Neural progenitor cell (in vitro differentiated cells): ENCODE measurements around the gene BCAP31. TPM values are rescaled to one million over a fixed set of nuclear protein-coding genes. Genes with fewer than 3 reads are reported as not detected.
"Not testable (repeated sequence)": the region's sequence is repeated elsewhere in the genome, so short reads cannot be mapped to it uniquely, and the experiment has no call there.

ENCODE experiments used
- DNase-seq: peaks from one replicate; pipeline ENCODE4 v3.0.0-alpha.2; 2016; ENCODE audit warnings: low spot score
- H2AFZ ChIP-seq: fragments of 200-600 bp; sonication (generic); replicated peaks from 2 replicates; pipeline ENCODE4 v1.6.1; 2016; ENCODE audit warnings: antibody characterized with exemption
- H3F3A ChIP-seq: fragments of 200-600 bp; sonication (generic); 2 replicates; pipeline ENCODE4 v1.6.1; 2016; ENCODE audit warnings: antibody characterized with exemption, low read depth
- H3K27ac ChIP-seq: fragments of 200-600 bp; sonication (generic); 2 replicates; pipeline ENCODE4 v1.5.1; 2016; ENCODE audit warnings: mild to moderate bottlenecking
- H3K27me3 ChIP-seq: fragments of 200-600 bp; sonication (generic); 2 replicates; pipeline ENCODE4 v1.6.1; 2016; ENCODE audit warnings: mild to moderate bottlenecking, moderate library complexity
- H3K36me3 ChIP-seq: fragments of 200-600 bp; sonication (generic); 2 replicates; pipeline ENCODE4 v1.5.1; 2016
- H3K4me1 ChIP-seq: fragments of 200-600 bp; sonication (generic); 2 replicates; pipeline ENCODE4 v1.6.1; 2016; ENCODE audit warnings: mixed run types
- H3K4me2 ChIP-seq: fragments of 200-600 bp; sonication (generic); 2 replicates; pipeline ENCODE4 v1.6.1; 2016
- H3K4me3 ChIP-seq: fragments of 200-600 bp; sonication (generic); 2 replicates; pipeline ENCODE4 v1.5.1; 2016
- H3K79me2 ChIP-seq: fragments of 200-600 bp; sonication (generic); 2 replicates; pipeline ENCODE4 v1.6.1; 2016; ENCODE audit warnings: low read depth
- H3K9ac ChIP-seq: fragments of 200-600 bp; sonication (generic); 2 replicates; pipeline ENCODE4 v1.6.1; 2016
- H3K9me3 ChIP-seq: fragments of 200-600 bp; sonication (generic); 2 replicates; pipeline ENCODE4 v1.5.1; 2016; ENCODE audit warnings: low read depth
- H4K20me1 ChIP-seq: fragments of 200-600 bp; sonication (generic); 2 replicates; pipeline ENCODE4 v1.6.1; 2016; ENCODE audit warnings: low read depth
- H3K27ac Mint-ChIP-seq: 3 replicates; pipeline ENCODE4 v1.8.0; 2021; ENCODE audit warnings: mixed read lengths
- H3K27me3 Mint-ChIP-seq: 2 replicates; pipeline ENCODE4 v1.8.0; 2022; ENCODE audit warnings: low read depth, mild to moderate bottlenecking, inconsistent platforms, moderate library complexity, mixed read lengths; ENCODE audit not compliant: insufficient read depth
- H3K36me3 Mint-ChIP-seq: 3 replicates; pipeline ENCODE4 v1.8.0; 2021; ENCODE audit warnings: mixed read lengths
- H3K4me1 Mint-ChIP-seq: 3 replicates; pipeline ENCODE4 v1.8.0; 2021; ENCODE audit warnings: mixed read lengths
- H3K4me3 Mint-ChIP-seq: 3 replicates; pipeline ENCODE4 v1.8.0; 2021; ENCODE audit warnings: mild to moderate bottlenecking, moderate library complexity, mixed read lengths
- H3K9me3 Mint-ChIP-seq: 3 replicates; pipeline ENCODE4 v1.8.0; 2020; ENCODE audit warnings: mixed read lengths
- CTCF ChIP-seq: fragments of 200-600 bp; sonication (generic); IDR thresholded peaks from 2 replicates; pipeline ENCODE4 v1.5.1; 2017; ENCODE audit warnings: antibody characterized with exemption, mild to moderate bottlenecking
- EZH2 ChIP-seq: fragments of 200-600 bp; sonication (generic); IDR thresholded peaks from 2 replicates; pipeline ENCODE4 v1.6.1; 2017; ENCODE audit warnings: antibody characterized with exemption, mild to moderate bottlenecking, moderate library complexity
- EZH2phosphoT487 ChIP-seq: fragments of 200-600 bp; sonication (generic); IDR thresholded peaks from 2 replicates; pipeline ENCODE4 v1.6.1; 2017; ENCODE audit warnings: antibody characterized with exemption
- total RNA-seq: library from RNA; depleted of rRNA; stranded (reverse); fragments of >200 nt; gene quantifications from 2 replicates; pipeline ENCODE4 v1.2.3, GENCODE V29; 2015; ENCODE audit warnings: low replicate concordance

Gene BCAP31
- total RNA-seq, 1 donor from 2014 or later = 52.5 TPM

GRCh38 chrX:153699210-153699783 lies 24.9 kb downstream of the BCAP31 start:
- not testable (repeated sequence) for H3K4me2 ChIP-seq, H3K27ac Mint-ChIP-seq, H3K36me3 ChIP-seq, H3K4me3 ChIP-seq, H2AFZ ChIP-seq, H3K4me3 Mint-ChIP-seq, H3K9ac ChIP-seq, H3K27ac ChIP-seq, H3K27me3 Mint-ChIP-seq, H3K4me1 Mint-ChIP-seq, H3F3A ChIP-seq, H3K9me3 ChIP-seq, DNase-seq, H3K36me3 Mint-ChIP-seq, H3K4me1 ChIP-seq, H3K79me2 ChIP-seq, H3K27me3 ChIP-seq
- peaks cover 30% of the 10 kb centered on the region for H4K20me1 ChIP-seq
- H3K9me3 Mint-ChIP-seq = peaks cover 22% of the 10 kb centered on the region

GRCh38 chrX:153697924-153698865 lies 26.0 kb downstream of the BCAP31 start:
- no peak overlapping the region for H3K9ac ChIP-seq
- H3K27ac ChIP-seq = peak overlapping the region; percentile 53
- DNase-seq = no peak
- no peaks in the 10 kb centered on the region for H3K36me3 ChIP-seq
- TF ChIP-seq CTCF = no peak
- TF ChIP-seq EZH2 = no peak
- TF ChIP-seq EZH2phosphoT487 = no peak
- no peaks in the 10 kb centered on the region for H3K9me3 ChIP-seq
- no peak overlapping the region for H3K4me3 Mint-ChIP-seq
- no peak overlapping the region for H3K4me2 ChIP-seq
- H3K4me1 Mint-ChIP-seq = peaks cover 2% of the 10 kb centered on the region
- peak overlapping the region; percentile 25 for H3K27ac Mint-ChIP-seq
- no peaks in the 10 kb centered on the region for H3K27me3 ChIP-seq
- H2AFZ ChIP-seq = no peak overlapping the region
- H3K36me3 Mint-ChIP-seq = no peaks in the 10 kb centered on the region
- peaks cover 9% of the 10 kb centered on the region for H3F3A ChIP-seq
- peaks cover 41% of the 10 kb centered on the region for H4K20me1 ChIP-seq
- H3K79me2 ChIP-seq = no peaks in the 10 kb centered on the region
- no peaks in the 10 kb centered on the region for H3K4me1 ChIP-seq
- H3K27me3 Mint-ChIP-seq = peaks cover 2% of the 10 kb centered on the region
- H3K4me3 ChIP-seq = no peak overlapping the region
- peaks cover 25% of the 10 kb centered on the region for H3K9me3 Mint-ChIP-seq

GRCh38 chrX:153696986-153697722 lies 27.0 kb downstream of the BCAP31 start:
- not testable (repeated sequence) for H3K9me3 ChIP-seq, H3K36me3 ChIP-seq, H3K4me1 ChIP-seq, H3K27me3 Mint-ChIP-seq, H3K4me3 ChIP-seq, H3K9ac ChIP-seq, H3K4me2 ChIP-seq, H3K27me3 ChIP-seq, H3F3A ChIP-seq, H3K4me1 Mint-ChIP-seq, H2AFZ ChIP-seq, H3K79me2 ChIP-seq, DNase-seq, H3K36me3 Mint-ChIP-seq
- H3K27ac ChIP-seq = peak overlapping the region; percentile 46
- Mint-ChIP-seq H3K27ac (peak overlapping the region; percentile 4), H3K9me3 (peaks cover 27% of the 10 kb centered on the region), H3K4me3 (peak overlapping the region; percentile 51)
- peaks cover 51% of the 10 kb centered on the region for H4K20me1 ChIP-seq

- not testable (repeated sequence) for H3K4me3 Mint-ChIP-seq, H3K4me2 ChIP-seq, H3K4me1 Mint-ChIP-seq, H3F3A ChIP-seq, H3K27me3 ChIP-seq, H3K9ac ChIP-seq, H3K36me3 Mint-ChIP-seq, H3K27ac ChIP-seq, H3K27ac Mint-ChIP-seq, H3K4me3 ChIP-seq, DNase-seq, H2AFZ ChIP-seq, H3K9me3 ChIP-seq, H3K27me3 Mint-ChIP-seq, H3K36me3 ChIP-seq, H3K4me1 ChIP-seq
- Histone ChIP-seq H3K79me2 (peaks cover 15% of the 10 kb centered on the region), H4K20me1 (peaks cover 57% of the 10 kb centered on the region)
- peaks cover 25% of the 10 kb centered on the region for H3K9me3 Mint-ChIP-seq
These were observed 27.6 kb downstream of the BCAP31 start for GRCh38 chrX:153696538-153696937.
